ENCODE measurements around the gene RNF123.
A peak's percentile ranks its signal among the peaks of the same experiment; 100 is the strongest.
"Not testable (repeated sequence)": the region's sequence is repeated elsewhere in the genome, so short reads cannot be mapped to it uniquely, and the experiment has no call there.

Gene RNF123

GRCh38 chr3:49721896-49722781, 32.8 kb downstream of the RNF123 start:
- no peak for FAIRE-seq

- FAIRE-seq, result no peak
Observed at GRCh38 chr3:49722896-49723295, 33.5 kb downstream of the RNF123 start.

GRCh38 chr3:49723296-49723627, 33.9 kb downstream of the RNF123 start:
- FAIRE-seq, result no peak

GRCh38 chr3:49723628-49724551, 34.5 kb downstream of the RNF123 start, which contains the start of gene GMPPB:
GMPPB (minus strand) TSS chr3:49723951; CDS start chr3:49723726, 225 bp downstream.
- no peak for FAIRE-seq

GRCh38 chr3:49724586-49724985, 35.2 kb downstream of the RNF123 start:
- no peak for FAIRE-seq

GRCh38 chr3:49725906-49726681, 36.7 kb downstream of the RNF123 start:
- FAIRE-seq, result no peak

- FAIRE-seq, result no peak
Observed at GRCh38 chr3:49727154-49727923, 38.0 kb downstream of the RNF123 start.

GRCh38 chr3:49727924-49728361, 38.6 kb downstream of the RNF123 start:
- FAIRE-seq, result no peak

- no peak for FAIRE-seq
Observed at GRCh38 chr3:49729966-49730609, 40.7 kb downstream of the RNF123 start.

GRCh38 chr3:49732597-49732996, 43.2 kb downstream of the RNF123 start:
- FAIRE-seq, result no peak

- no peak for FAIRE-seq
Observed at GRCh38 chr3:49733551-49733950, 44.2 kb downstream of the RNF123 start.

- FAIRE-seq, result no peak
Observed at GRCh38 chr3:49734752-49735151, 45.4 kb downstream of the RNF123 start.

- no peak for FAIRE-seq
Observed at GRCh38 chr3:49738067-49738713, 48.8 kb downstream of the RNF123 start.

GRCh38 chr3:49740427-49740826, 51.1 kb downstream of the RNF123 start:
- FAIRE-seq, result no peak

- peak; percentile 24 for FAIRE-seq
Observed at GRCh38 chr3:49745986-49746385, 56.6 kb downstream of the RNF123 start.

- FAIRE-seq, result no peak
Observed at GRCh38 chr3:49747792-49748480, 58.6 kb downstream of the RNF123 start.

GRCh38 chr3:49748874-49749273, 59.5 kb downstream of the RNF123 start:
- FAIRE-seq, result not testable (repeated sequence)

GRCh38 chr3:49750056-49750455, 60.7 kb downstream of the RNF123 start:
- FAIRE-seq, result no peak

GRCh38 chr3:49751501-49751900, 62.1 kb downstream of the RNF123 start:
- FAIRE-seq, result no peak

GRCh38 chr3:49754536-49754935, 65.2 kb downstream of the RNF123 start:
- no peak for FAIRE-seq
